ENCODE results near the gene ERBB4. TPM values are rescaled to one million over a fixed set of nuclear protein-coding genes. Genes with fewer than 3 reads are reported as not detected.

ERBB4 gene
- total and polyA plus RNA-seq, 10 of the 15 experiments (the other 5 are each of a cell fraction or from before 2014, with no cell fraction given) = under 0.01 to 0.23 (median 0.01) TPM; not detected in 4

DNA sequence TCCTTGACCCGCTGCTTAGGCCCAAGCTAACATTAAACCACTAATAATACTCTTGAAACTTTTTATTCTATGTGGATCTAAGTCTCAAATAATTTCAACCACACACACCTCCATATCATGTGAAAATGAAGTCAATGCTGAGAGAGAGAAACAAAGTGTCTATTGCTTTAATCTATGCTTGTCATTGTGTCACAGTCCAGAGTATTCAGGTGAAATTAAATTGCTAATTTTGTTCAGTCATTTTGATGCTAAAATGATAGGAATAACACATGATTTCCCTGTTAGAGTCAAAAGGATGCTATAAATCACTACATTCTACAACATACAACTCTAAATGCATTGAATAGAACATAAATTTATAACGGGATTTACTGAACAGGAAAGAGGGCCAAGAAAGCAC is 195.4 kb downstream of the ERBB4 start:
- H3K9me3 ChIP-seq (replicated peaks; ENCODE audit: control insufficient read depth, insufficient read depth, low read length) = no peaks in the 10 kb centered on the region
- no peak for ATAC-seq
- no peak overlapping the region for H3K4me2 ChIP-seq (ENCODE audit: control insufficient read depth, insufficient read depth)
- no peak overlapping the region for H2AFZ ChIP-seq (ENCODE audit: control insufficient read depth, low read depth, low read length)
- no peak overlapping the region for H3K27ac ChIP-seq (ENCODE audit: control insufficient read depth, insufficient read depth)
- 2% methylated on average over 2 of the region's 2 CpGs for whole genome bisulfite sequencing (ENCODE audit: insufficient coverage, insufficient replicate concordance, low lambda C conversion rate, missing lambda C conversion rate)
- intact Hi-C loops (cut with micrococcal nuclease; ENCODE audit: unreplicated experiment) (no loop called here), in situ Hi-C loops (cut with MboI) (no loop called here)
- no peaks in the 10 kb centered on the region for H3K27me3 ChIP-seq (replicated peaks in 1 of 2; ENCODE audit: control insufficient read depth in 2 of 2, insufficient read depth in 2 of 2, low read length in 1 of 2)
- ChIA-PET SMC1A (ENCODE audit: uncharacterized antibody, unreplicated experiment) (no interaction called here), RAD21 (ENCODE audit: unreplicated experiment) (no interaction called here), POLR2A (no interaction called here), CTCF (no interaction called here)
- H3K36me3 ChIP-seq (ENCODE audit: control insufficient read depth in 2 of 2, insufficient read depth in 2 of 2, low read length in 1 of 2) = no peaks in the 10 kb centered on the region
- no peak for FAIRE-seq
- H3K9ac ChIP-seq (ENCODE audit: control insufficient read depth, insufficient read depth, low read length) = no peak overlapping the region
- H3K4me3 ChIP-seq = no peak overlapping the region
- no peaks in the 10 kb centered on the region for H3K4me1 ChIP-seq (ENCODE audit: control insufficient read depth, insufficient read depth, low read length)
- no peaks in the 10 kb centered on the region for H3K79me2 ChIP-seq (ENCODE audit: control insufficient read depth, insufficient read depth, low read length)
- no peak for TF ChIP-seq RFX5 (IDR thresholded peaks at IDR 0.05; ENCODE audit: low read depth, low read length)
- no peak for TF ChIP-seq ESRRA (IDR thresholded peaks at IDR 0.05; ENCODE audit: low read length)
- TF ChIP-seq STAT3 (IDR thresholded peaks at IDR 0.05; ENCODE audit: low read depth, low read length) = no peak
- TF ChIP-seq TAF1 (IDR thresholded peaks at IDR 0.05; ENCODE audit: borderline replicate concordance, low read depth, low read length) = no peak
- TF ChIP-seq STAT1 (conservative IDR thresholded peaks at IDR 0.05) = no peak
- TF ChIP-seq, protein P1, sequence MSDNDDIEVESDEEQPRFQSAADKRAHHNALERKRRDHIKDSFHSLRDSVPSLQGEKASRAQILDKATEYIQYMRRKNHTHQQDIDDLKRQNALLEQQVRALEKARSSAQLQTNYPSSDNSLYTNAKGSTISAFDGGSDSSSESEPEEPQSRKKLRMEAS (IDR thresholded peaks at IDR 0.05; ENCODE audit: low read depth, low read length) = no peak
- TF ChIP-seq EZH2 (IDR thresholded peaks at IDR 0.05; ENCODE audit: borderline replicate concordance, control insufficient read depth, low read depth, low read length) = no peak
- no peak for TF ChIP-seq CHD4 (IDR thresholded peaks at IDR 0.05)
- TF ChIP-seq SMC3 (IDR thresholded peaks at IDR 0.05; ENCODE audit: borderline replicate concordance, low read length) = no peak
- TF ChIP-seq LARP7 (IDR thresholded peaks at IDR 0.05) = no peak
- no peak for TF ChIP-seq EGR1 (IDR thresholded peaks at IDR 0.05; ENCODE audit: borderline replicate concordance in 1 of 2, low read depth in 2 of 2, low read length in 2 of 2)
- TF ChIP-seq ATF2 (IDR thresholded peaks at IDR 0.05; ENCODE audit: low read length) = no peak
- no peak for TF ChIP-seq POLR2AphosphoS2 (IDR thresholded peaks at IDR 0.05; ENCODE audit: low read depth, low read length)
- TF ChIP-seq ZZZ3 (IDR thresholded peaks at IDR 0.05; ENCODE audit: control insufficient read depth, insufficient read length, low read depth) = no peak
- TF ChIP-seq, protein P2, sequence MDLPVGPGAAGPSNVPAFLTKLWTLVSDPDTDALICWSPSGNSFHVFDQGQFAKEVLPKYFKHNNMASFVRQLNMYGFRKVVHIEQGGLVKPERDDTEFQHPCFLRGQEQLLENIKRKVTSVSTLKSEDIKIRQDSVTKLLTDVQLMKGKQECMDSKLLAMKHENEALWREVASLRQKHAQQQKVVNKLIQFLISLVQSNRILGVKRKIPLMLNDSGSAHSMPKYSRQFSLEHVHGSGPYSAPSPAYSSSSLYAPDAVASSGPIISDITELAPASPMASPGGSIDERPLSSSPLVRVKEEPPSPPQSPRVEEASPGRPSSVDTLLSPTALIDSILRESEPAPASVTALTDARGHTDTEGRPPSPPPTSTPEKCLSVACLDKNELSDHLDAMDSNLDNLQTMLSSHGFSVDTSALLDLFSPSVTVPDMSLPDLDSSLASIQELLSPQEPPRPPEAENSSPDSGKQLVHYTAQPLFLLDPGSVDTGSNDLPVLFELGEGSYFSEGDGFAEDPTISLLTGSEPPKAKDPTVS (IDR thresholded peaks at IDR 0.05; ENCODE audit: low read depth, low read length) = no peak
- no peak for TF ChIP-seq CREB1 (IDR thresholded peaks at IDR 0.05; ENCODE audit: low read depth)
- no peak for TF ChIP-seq NFIC (IDR thresholded peaks at IDR 0.05; ENCODE audit: low read depth, low read length)
- TF ChIP-seq ZBED1 (IDR thresholded peaks at IDR 0.05; ENCODE audit: borderline replicate concordance) = no peak
- TF ChIP-seq, protein P3, sequence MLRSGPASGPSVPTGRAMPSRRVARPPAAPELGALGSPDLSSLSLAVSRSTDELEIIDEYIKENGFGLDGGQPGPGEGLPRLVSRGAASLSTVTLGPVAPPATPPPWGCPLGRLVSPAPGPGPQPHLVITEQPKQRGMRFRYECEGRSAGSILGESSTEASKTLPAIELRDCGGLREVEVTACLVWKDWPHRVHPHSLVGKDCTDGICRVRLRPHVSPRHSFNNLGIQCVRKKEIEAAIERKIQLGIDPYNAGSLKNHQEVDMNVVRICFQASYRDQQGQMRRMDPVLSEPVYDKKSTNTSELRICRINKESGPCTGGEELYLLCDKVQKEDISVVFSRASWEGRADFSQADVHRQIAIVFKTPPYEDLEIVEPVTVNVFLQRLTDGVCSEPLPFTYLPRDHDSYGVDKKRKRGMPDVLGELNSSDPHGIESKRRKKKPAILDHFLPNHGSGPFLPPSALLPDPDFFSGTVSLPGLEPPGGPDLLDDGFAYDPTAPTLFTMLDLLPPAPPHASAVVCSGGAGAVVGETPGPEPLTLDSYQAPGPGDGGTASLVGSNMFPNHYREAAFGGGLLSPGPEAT (IDR thresholded peaks at IDR 0.05; ENCODE audit: low read depth) = no peak
- no peak for TF ChIP-seq SMARCA5 (IDR thresholded peaks at IDR 0.05)
- no TSS peak for BruUV-seq (replicated peaks)
- DNase-seq (ENCODE audit: low read depth, low spot score) = no peak
- no peaks in the 10 kb centered on the region for H4K20me1 ChIP-seq (ENCODE audit: control insufficient read depth, insufficient read depth)
